ENCODE results near the gene NCAM2.
A peak's percentile ranks its signal among the peaks of the same experiment; 100 is the strongest.

The NCAM2 gene

DNA sequence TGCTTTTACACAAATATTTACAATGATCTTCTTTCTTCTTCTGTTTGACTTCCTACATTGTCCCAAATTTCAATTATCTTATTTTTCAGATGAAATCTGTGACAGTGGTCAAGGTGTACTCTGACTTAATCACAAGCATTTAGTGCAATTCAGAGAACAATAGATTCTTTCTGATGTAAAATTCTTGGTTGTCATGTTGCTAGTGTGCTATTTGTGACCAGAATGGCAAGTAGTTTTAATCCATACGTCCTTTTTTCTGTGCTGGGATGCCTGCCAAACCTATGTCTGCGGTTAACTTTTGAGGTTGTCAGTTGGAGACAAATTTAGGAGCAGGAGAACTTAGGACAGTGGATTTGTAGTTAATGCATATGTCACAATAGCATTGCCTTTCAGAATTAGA is 31.0 kb downstream of the NCAM2 start:
- DNase-seq = peak; percentile 16

DNA sequence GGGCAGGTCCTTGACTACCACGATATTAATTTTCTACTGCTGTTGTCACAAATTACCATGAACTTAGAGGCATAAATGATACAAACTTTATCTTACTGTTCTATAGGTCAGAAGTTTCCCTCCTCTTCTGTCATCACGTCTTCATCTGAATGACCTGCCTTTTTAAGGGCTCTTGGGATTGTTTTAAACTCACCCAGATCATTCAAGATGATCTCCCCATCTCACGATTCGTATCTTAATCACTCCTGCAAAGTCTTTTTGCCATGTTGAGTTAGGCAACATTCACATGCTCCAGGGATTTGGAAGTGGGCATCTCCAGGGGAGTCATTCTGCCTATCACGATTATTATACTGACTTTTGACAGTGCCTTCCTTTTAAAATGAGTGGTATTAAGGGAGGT is 32.1 kb downstream of the NCAM2 start:
- DNase-seq = no peak

DNA sequence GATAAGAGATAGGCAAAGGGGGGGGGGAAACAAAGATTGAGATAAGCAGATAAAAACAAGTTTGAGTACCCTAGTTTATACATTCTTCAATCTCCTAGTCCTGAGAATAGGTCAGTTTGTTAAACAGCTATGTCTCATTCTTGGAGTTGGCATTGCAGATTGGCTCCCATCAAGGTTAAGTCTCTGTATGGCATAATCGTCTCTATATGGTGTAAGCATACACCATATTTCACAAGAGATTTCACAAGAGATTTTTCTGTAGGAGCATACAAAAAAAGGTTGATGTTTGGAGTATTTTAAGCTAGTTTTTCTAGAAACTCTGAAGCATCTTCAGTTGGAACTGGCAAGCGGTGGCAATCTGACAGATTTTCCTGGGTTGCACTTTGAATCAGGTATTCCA is 35.8 kb downstream of the NCAM2 start:
- DNase-seq = no peak

DNA sequence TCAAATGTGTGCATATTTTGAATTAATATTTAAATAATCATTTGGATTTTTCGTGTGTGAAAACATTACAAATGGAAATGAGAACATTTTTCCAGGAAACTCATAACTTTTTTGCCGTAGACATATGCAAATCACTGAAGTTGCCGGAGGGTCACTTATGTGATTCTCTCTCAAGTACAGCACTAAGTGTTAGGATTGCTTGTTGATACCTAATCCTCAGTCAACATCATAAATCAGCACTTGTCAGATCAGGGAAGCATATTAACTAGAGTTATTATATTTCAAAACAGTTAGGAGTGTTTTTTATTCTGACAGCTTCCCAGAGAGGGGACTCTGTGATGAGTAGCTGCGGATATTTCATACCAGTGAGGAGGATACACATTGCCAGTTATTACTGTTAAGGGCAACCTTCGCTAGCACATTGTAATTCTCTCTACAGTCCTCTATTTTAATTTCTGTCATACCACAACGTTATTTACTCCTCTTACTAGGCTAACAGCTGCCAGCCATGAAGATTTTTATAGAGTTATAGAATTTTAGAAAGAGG is 41.5 kb downstream of the NCAM2 start:
- DNase-seq = no peak

DNA sequence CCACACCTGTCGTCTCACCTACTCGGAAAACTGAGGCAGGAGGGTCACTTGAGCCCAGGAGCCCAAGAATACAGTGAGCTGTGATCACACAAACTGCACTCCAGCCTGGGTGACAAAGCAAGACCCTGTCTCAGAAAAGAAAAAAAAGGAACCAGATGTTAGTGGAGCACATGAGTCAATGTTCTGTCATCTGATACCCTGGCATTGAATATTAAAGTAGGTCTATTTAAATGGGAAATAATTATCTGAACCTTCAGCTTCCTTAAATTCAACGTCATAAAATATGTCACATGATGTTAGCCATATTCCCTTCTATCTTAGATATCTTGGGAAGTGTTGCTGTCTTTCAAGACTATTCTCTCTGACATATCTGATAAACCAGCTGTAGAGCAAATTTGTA is 47.3 kb downstream of the NCAM2 start:
- no peak for DNase-seq

DNA sequence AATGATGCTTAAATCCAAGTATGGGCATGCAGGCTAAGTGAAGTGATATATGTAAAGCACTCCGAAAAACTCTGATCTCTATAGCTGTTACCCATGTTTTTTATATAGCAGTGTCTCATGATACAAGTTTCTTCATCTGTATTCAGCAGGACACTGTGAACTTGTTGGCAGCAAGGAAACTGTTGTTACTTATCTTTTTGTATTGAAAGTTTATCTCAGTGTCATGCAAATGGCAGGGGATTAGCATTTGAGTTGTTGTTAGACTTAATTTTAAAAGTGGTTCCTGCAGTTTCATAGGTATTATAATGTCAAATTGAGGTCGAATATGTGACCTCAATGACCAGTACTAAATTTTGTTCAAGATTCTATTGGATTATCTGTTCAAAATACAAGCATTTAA is 47.9 kb downstream of the NCAM2 start:
- no peak for DNase-seq

DNA sequence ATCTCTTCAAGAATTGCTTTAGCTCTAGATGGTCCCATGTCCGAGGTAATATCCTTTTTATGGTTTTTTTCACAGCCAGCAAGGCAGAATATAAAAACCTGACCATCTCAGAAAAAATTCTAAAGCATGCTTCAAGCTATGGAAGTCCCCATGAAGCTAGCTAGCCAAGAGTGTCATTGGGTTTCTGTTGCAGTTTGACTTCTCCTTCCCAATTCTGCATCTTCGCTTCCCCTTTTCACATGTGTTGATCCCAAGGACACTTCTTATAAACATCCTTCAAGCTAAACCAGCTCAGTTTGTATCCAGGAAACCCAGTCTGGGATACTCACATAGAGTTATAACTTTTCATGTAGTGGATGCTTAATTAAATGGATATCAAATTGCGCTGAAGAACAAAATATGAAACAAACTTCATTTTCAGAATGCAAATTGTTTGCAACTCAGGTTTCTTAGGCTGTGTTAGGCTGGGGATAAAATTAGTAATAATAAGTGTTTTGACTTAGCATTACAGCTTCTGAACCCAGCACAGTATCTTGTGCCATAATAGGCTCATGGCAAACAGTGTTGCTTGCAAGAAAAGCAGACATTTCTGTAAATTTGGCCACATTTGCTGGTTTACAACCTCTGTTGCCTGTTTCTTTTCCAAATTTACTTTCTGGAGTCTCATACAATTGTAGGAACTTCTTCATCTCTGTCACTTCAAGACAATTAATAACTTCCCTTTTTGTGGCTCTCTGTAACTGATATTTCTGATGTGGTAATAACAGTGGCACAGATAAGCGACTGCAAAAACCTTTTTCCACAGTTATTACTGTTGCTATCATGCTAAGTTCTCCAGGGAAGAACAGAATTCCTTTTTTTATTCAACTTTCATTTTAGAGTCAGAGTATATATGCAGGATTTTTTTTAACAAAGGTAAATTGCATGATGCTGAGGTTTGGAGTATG is 53.2 kb downstream of the NCAM2 start:
- no peak for DNase-seq

DNA sequence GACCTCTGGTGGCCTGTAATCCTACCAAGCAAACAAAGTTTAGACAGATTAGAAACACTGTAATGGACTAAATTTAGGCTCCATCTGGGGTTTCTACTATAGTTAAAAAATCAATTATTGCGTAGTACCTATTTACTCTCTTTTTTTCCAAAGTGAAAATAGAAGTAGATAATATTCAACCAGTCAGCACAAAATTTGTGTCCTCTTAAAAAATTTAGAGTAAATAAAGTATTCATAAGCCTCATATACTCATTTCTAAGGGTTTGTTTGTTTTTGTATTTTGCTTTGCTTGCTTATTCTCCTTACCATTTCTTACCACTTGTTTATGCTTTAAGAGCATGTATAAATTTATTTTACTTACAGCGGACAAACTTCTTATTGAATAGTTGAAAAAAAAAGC is 54.5 kb downstream of the NCAM2 start:
- DNase-seq = no peak

DNA sequence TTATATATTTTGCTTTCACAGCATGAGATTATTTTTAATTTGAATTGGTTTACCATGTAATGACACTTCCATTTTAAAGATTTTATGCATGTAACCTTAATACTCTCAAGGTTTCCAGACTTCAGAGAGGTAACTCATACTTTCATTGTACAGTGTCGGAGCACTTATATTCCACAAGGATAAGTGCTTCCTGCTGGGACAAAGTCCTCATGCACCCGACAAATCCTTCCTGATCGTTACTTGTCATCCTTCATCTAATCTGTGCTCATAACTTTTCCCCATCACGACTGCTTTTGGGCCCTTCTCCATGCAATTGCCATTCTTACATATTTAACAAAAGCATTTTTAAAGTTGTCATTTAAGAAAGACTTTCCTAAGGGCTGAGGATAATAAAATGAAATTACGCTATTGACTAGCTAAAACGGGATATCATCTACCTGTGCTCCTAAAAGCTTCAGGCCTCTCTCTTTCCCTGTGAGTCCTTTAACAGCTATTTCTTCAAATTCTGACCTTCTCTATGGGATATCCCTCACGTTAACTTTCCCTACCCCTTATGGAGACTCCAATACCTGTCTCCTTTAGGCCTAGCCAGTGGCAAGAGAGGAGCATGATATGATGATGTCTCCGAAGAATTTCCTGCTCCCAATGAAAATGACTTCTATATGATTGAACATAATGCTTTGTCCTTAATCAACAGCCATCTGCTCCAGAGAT is 59.3 kb downstream of the NCAM2 start:
- no peak for DNase-seq

DNA sequence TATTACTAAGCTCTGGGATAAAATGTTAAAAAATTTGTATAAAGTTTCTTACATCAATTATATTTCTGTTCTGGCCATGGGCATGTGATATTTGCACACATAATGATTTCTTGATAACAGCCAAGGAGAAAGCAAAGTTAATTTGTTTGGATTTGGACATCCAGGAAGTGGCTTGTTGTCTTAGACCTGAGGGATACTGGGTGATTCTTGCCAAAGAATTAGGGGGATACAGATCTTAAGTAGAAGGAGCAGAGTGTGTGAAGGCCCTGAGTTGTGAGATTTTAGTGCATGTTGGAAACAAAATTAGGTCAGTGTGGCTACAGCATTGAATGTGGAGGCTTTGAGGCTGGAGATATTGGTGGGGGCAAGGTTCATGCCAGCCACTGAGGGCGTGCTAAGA is 65.6 kb downstream of the NCAM2 start:
- no peak for DNase-seq

DNA sequence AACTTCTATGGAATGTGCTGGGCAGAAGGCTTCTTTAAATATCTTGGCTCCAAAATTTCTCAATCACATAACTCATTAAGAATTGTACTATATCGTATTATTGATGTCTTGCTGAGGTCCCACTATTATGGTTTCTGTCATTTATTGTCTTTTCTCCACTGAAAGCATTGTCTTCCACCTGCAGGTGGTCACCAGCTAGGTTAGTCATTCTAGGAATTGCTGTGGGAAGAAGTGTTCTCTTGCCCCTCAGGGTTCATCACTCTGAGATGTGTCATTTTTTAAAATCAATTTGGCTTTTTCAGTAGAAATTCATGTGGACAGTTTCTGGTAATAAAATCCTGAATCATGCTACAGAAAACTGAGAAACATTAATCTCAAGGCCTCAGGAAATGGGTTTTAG is 66.1 kb downstream of the NCAM2 start:
- no peak for DNase-seq

DNA sequence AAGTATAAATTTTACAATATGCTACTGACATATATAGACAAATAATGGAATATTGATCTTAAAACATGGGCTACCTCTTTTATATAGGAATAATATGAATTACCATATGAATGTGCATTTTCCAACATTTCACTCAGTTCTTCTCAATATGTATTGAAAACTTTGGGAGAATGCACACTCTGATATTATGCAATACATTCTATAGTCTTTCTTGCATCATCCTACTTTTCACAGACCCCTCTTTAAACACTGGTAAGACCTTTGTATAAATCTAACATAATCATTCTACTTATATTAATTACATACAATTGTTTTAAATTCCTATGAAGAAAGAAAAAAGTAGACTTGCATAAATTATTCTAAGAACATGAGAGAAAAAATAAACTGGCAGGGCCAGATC is 69.2 kb downstream of the NCAM2 start:
- DNase-seq = no peak

DNA sequence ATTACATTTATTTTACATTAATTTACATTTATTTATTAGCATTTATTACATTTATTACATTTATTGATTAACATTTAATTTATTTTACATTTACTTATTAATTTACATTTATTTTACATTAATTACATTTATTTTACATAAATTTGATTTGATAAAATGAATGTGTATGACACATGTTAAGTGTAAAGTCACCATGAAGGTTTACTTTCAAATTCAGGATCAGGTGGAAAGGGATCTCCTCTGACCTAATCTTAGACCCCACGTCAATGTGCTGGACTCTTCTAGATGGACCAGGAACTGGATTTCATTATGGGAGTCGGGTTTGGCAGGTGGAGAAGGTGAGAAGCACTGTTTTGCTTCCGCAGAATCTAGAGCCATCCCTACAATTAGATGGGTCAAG is 76.1 kb downstream of the NCAM2 start:
- no peak for DNase-seq

DNA sequence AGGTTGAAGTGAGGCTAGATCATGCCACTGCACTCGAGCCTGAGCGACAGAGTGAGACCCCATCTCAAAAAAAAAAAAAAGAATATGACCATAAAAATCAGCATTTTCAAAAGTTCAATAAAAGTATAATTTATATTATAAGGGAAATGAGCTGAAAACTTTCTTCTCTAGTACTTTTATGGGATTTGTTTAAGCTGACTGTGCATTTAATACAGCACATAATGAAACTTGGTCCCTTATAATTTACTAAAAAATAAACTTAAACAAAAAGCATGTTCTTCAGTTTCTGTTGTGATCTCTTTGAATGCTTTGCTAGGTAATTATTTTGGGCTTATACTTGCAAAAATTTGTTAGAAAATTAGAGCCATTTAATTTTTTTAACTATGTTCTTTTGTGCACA is 77.8 kb downstream of the NCAM2 start:
- DNase-seq = no peak

DNA sequence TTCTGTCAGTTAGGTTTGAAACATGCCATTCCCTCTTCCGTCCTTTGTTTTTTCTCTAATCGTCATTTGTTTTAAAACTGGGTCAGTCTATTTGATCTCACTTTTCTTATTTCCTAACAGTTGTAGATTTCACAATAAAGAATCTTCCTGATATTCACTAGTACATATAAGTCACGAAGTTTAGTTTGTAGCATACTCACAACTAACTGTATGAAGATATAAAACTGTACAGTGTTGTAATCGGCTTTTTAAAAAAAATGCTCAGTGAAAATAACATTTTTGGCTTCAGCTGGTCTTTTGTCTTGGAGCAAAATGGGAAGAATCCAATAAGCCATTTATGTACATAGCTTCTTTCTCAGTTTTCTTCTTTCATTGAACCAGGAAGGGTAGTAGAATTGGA is 78.3 kb downstream of the NCAM2 start:
- DNase-seq = no peak

DNA sequence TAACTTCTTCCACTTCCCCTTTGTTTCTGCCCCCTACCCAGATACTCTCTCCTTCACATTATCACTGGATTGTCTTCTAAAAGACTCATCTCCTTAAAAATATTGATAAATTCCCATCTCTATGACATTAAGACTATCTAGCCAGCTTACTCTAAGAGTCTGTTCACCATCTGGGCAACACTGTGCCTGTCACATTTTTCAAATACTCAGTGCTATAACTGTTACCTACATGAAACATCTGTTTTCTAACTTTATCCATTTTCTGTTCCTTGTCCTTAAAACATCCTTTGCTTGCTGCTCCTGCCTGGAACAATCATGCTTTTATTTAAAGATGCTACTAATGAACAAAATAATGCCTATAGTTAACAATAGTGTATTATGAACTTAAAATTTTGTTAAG is 81.4 kb downstream of the NCAM2 start:
- DNase-seq = no peak

DNA sequence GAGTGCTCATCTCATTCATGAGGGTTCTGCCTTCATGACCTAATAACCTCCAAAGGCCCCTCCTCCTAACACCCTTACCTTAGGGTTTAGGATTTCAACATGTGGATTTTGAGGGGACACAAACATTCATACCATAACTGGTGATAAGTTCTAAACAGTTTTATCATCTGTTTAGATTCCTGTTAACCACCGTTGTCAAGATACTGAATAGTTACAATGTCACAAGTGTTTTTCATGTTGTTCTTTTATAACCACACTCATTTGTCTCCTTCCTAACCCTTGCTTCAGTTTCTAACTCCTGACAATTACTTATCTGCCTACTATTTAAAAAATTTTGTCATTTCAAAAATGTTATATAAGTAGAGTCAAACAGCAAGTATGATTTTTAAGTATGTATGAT is 86.0 kb downstream of the NCAM2 start:
- DNase-seq = no peak

DNA sequence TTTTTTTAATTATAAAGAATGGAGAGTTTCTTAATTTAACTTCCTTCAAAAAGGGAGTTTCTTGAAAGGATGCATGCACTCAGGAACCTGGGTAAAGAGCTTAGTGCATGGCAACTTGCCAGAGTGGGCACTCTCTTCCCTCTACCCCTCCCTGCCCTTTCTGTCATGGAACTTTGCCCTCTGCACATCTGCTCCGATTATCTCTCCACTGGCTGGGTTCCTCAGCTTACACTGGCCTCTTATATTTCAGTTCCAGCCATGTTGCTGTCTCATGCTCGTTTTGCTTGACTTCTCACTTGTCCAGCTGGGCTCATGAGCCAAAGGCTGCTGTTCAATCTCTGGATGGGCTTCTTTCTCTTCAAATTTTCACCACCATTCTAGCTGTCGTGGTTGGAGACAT is 87.0 kb downstream of the NCAM2 start:
- DNase-seq = no peak

DNA sequence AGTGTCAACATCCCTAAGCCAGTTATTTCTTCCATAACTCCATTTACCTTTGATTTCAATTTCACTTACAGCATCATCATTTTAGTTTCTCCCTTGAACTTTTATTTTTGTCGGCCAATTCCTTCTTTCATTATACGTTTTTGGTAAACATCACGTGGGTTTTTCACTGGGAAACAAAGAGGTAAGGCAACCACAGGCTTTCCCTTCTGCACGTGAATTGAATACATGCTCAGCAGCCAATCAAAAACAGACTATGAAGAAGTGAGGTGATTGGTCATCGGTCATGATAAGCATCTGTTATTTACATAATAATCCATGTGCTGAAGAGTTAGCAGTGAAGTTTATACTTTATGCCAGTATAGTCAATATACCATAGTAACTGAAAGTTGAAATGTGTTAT is 98.7 kb downstream of the NCAM2 start:
- DNase-seq = no peak

DNA sequence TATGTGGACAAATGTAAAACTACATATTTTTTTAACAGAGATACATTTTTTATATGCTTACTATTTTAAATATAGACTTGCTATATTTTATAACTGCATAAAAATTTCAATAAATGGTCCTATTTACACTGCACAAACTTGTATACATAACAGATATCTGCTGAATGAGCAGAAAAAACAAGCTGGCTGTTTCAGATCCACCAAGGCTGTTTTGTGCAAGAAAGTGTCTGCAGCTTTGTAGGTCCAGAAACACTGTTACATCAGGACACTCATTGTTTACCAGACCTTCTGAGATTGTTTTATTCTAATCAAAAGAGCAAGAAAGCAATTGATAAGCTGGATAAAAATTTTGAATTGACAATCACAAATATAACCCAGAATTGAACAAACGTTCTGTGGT is 99.3 kb downstream of the NCAM2 start:
- no peak for DNase-seq

DNA sequence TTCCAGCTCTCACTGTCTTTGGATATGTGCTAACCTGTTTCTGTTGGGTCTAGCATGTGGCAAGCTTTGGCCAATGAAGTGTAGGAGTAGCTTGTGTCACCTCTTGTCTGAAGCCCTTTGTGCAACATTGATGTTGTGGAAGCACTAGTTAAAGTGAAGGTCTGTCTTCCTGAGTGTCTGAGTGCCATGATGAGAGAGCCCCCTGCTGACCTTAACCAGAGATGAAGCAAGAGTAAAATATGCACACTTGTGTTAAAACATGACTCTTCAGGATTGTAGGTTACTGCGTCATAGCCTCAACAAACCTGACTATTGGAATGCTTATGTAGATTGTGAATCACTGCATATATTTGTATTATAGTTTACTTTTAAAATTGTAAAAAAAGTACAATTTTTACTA is 103.7 kb downstream of the NCAM2 start:
- DNase-seq = peak; percentile 48

DNA sequence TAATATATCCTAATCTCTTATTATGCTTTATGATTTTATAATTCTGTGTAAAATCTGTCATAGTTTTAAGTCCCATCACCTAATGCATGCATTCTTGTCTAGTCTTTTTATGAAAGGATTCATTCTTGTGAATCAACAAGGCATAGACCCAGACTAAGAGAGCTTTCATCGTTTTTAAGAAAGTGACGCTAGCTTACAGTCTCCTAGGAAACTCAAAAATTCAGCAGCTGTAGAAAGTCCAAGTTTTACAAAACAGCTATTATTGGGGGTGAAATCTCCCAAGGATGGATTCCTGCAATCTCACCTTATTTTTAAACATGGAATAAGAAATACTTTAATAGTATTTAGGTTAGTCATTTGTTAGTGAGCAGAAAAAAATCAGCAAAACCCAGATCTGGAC is 104.7 kb downstream of the NCAM2 start:
- DNase-seq = no peak

DNA sequence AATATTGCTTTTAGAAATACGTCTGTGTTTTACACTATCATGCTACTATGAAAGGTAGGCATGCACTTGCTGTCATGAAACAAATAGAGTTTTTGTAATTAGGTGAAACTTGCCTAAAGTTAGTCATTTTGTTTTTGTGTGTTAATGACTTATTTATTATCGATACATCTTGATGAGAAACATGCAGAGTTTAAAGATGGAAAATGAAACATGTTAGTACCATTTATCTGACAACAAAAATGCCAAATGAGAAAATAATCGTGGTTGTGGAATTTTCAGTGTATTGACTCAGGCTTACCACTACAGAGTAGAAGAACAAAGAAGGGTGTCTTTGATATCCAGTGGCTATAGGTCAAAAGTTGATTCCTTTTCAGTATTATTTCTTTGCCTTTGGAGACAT is 105.5 kb downstream of the NCAM2 start:
- no peak for DNase-seq

DNA sequence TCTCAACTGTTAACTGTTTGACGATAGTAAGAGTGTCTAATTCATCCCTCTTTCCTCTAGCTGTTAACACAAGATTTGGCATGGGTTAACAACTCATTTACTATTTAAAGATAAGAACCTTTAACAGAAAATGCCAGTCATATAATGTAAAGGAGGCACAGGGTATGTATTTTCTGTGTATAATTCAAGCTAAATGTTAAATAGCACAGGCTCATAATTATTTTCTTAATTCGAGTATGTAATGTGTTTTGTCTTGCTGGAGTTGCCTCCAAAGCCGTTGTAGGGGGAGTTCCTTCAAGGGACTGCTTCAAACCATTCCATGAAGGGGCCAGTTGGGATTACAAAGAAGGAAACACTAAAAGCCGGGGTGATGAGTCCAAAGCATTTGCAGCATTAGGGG is 111.5 kb downstream of the NCAM2 start:
- DNase-seq = no peak
